A549 (cell line): ENCODE measurements around the gene CEACAM16. TPM values are rescaled to one million over a fixed set of nuclear protein-coding genes. Genes with fewer than 3 reads are reported as not detected.
A peak's percentile ranks its signal among the peaks of the same experiment; 100 is the strongest.

Source experiments
- ATAC-seq, 2 experiments: fragments of 200-7000 bp in 1 of 2; fragments of >200 bp in 1 of 2; cut with Nextera tagmentation in 1 of 2; cut with Tn5 transposase in 1 of 2; 3 replicates each; pipeline versions ENCODE4 v1.8.0 to v1.9.1; 2018 to 2020; ENCODE audit warnings: mild to moderate bottlenecking in 1 of 2, moderate library complexity in 1 of 2
- CTCF ChIA-PET: fragments of 300-600 bp; sonication (Branson Sonifier 250); formaldehyde crosslinking; extraction: SDS; loops from one replicate; lab custom pipeline; 2021; ENCODE audit warnings: antibody characterized with exemption, inconsistent platforms; lab: Yijun Ruan, JAX
- POLR2A ChIA-PET: fragments of 350-600 bp; formaldehyde crosslinking; extraction: SDS; loops from one replicate; lab custom pipeline; 2021; ENCODE audit warnings: antibody characterized with exemption, inconsistent platforms; lab: Yijun Ruan, JAX
- DNase-seq, 2 experiments: peaks; one replicate each; pipeline versions ENCODE4 v3.0.0 to v3.0.0-alpha.2; 2011 to 2016; ENCODE audit warnings: low read depth in 1 of 2, low spot score in 1 of 2
- FAIRE-seq: peaks from 2 replicates; lab custom pipeline; 2011; peaks lifted over from hg19 to GRCh38; lab: Jason Lieb, UNC
- H3K27ac ChIP-seq, 2 experiments: fragments of >200 bp; sonication (Bioruptor Twin); formaldehyde crosslinking; 3 replicates each; pipeline ENCODE4 v1.5.1; 2016 to 2017
- H3K4me1 ChIP-seq: fragments of >200 bp; sonication (Bioruptor Twin); formaldehyde crosslinking; 3 replicates; pipeline ENCODE4 v1.6.1; 2016
- H3K4me2 ChIP-seq: fragments of >200 bp; sonication (Bioruptor Twin); formaldehyde crosslinking; 3 replicates; pipeline ENCODE4 v1.6.1; 2016
- H3K4me3 ChIP-seq: fragments of >200 bp; sonication (Bioruptor Twin); formaldehyde crosslinking; 3 replicates; pipeline ENCODE4 v1.5.1; 2016
- H3K9me3 ChIP-seq: fragments of >200 bp; sonication (Bioruptor Twin); formaldehyde crosslinking; 3 replicates; pipeline ENCODE4 v1.6.1; 2016
- BCL3 ChIP-seq: fragments of >200 bp; sonication (Bioruptor Twin); formaldehyde crosslinking; IDR thresholded peaks from 3 replicates; pipeline ENCODE4 v1.6.1; 2016
- CBX2 ChIP-seq: fragments of 200-600 bp; sonication (generic); IDR thresholded peaks from 2 replicates; pipeline ENCODE4 v1.6.1; 2016; ENCODE audit warnings: low read depth, mild to moderate bottlenecking, borderline replicate concordance
- CEBPB ChIP-seq, 2 experiments: fragments of >200 bp in 1 of 2; sonication (Bioruptor Twin) in 1 of 2; formaldehyde crosslinking in 1 of 2; IDR thresholded peaks; 2 replicates each; pipeline ENCODE4 v1.6.1; 2012 to 2016
- EP300 ChIP-seq, 2 experiments: fragments of >200 bp; sonication (Bioruptor Twin); formaldehyde crosslinking; IDR thresholded peaks; 2 replicates in 1 of 2; 3 replicates in 1 of 2; pipeline ENCODE4 v1.6.1; 2016 to 2017
- FOSL2 ChIP-seq, 2 experiments: fragments of 450-650 bp in 1 of 2; fragments of >200 bp in 1 of 2; sonication (Bioruptor Twin) in 1 of 2; formaldehyde crosslinking; IDR thresholded peaks; 2 replicates each; pipeline versions ENCODE4 v1.5.0 to v1.6.1; 2016 to 2020; ENCODE audit warnings: mild to moderate bottlenecking in 1 of 2, moderate library complexity in 1 of 2
- GATA3 ChIP-seq: IDR thresholded peaks from 2 replicates; pipeline ENCODE4 v1.6.1; 2012; ENCODE audit warnings: borderline replicate concordance
- HMGXB4 ChIP-seq: fragments of 250-450 bp; sonication (Bioruptor Pico); IDR thresholded peaks from 2 replicates; pipeline ENCODE4 v1.5.0; 2021; ENCODE audit warnings: mild to moderate bottlenecking, moderate library complexity, borderline replicate concordance
- HOXA7 ChIP-seq: fragments of 250-450 bp; sonication (Bioruptor Pico); IDR thresholded peaks from 2 replicates; pipeline ENCODE4 v1.5.0; 2020; ENCODE audit warnings: mild to moderate bottlenecking, moderate library complexity
- JUN ChIP-seq, 2 experiments: fragments of >200 bp; sonication (Bioruptor Twin); formaldehyde crosslinking; IDR thresholded peaks; 2 replicates in 1 of 2; 3 replicates in 1 of 2; pipeline ENCODE4 v1.6.1; 2016 to 2017
- JUNB ChIP-seq: fragments of >200 bp; sonication (Bioruptor Twin); formaldehyde crosslinking; IDR thresholded peaks from 2 replicates; pipeline ENCODE4 v1.6.1; 2016
- MAZ ChIP-seq: fragments of 150-350 bp; IDR thresholded peaks from 2 replicates; pipeline ENCODE4 v1.6.1; 2014; ENCODE audit warnings: antibody characterized with exemption, low read depth, low read length, borderline replicate concordance
- MYC ChIP-seq: IDR thresholded peaks from 2 replicates; pipeline ENCODE4 v1.6.1; 2012; ENCODE audit warnings: mild to moderate bottlenecking, inconsistent platforms, low read length, improper control_type of control experiment, borderline replicate concordance
- POLR2A ChIP-seq: IDR thresholded peaks from 2 replicates; pipeline ENCODE4 v1.6.1; 2012; ENCODE audit warnings: mild to moderate bottlenecking, low read length
- RAD21 ChIP-seq, 2 experiments: fragments of >200 bp in 1 of 2; sonication (Bioruptor Twin) in 1 of 2; formaldehyde crosslinking in 1 of 2; IDR thresholded peaks in 1 of 2; conservative IDR thresholded peaks in 1 of 2; 2 replicates in 1 of 2; 3 replicates in 1 of 2; pipeline ENCODE4 v1.6.1; 2012 to 2018; ENCODE audit warnings: inconsistent platforms in 1 of 2
- RFX5 ChIP-seq: fragments of 450-650 bp; IDR thresholded peaks from 2 replicates; pipeline ENCODE4 v1.7.1; 2014; ENCODE audit warnings: antibody characterized with exemption, mild to moderate bottlenecking, moderate library complexity
- RNF2 ChIP-seq: fragments of 200-600 bp; sonication (generic); IDR thresholded peaks from 2 replicates; pipeline ENCODE4 v1.6.1; 2016; ENCODE audit warnings: low read depth, mild to moderate bottlenecking, antibody characterized with exemption, moderate library complexity, borderline replicate concordance
- SMC3 ChIP-seq: fragments of >200 bp; sonication (Bioruptor Twin); formaldehyde crosslinking; IDR thresholded peaks from 3 replicates; pipeline ENCODE4 v1.6.1; 2018; ENCODE audit warnings: inconsistent platforms
- WGBS: methylation state at CpG from one replicate; pipeline ENCODE4 v1.1.6; 2017; ENCODE audit errors: missing lambda C conversion rate; 5-methylcytosine and 5-hydroxymethylcytosine counted together
- polyA plus RNA-seq, 4 experiments: library from polyadenylated mRNA; depleted of rRNA in 3 of 4; stranded (reverse); fragments of >200 nt; fragmentation: RNase III in 1 of 4; extraction: RNeasy Plus Mini Kit Qiagen cat#74134 plus additional on column Dnase treatment in 1 of 4; gene quantifications; 2 replicates in 3 of 4; 3 replicates in 1 of 4; pipeline ENCODE4 v1.2.3, GENCODE V29; 2011 to 2017

The CEACAM16 gene
- polyA plus RNA-seq, 2 of the 4 experiments (the other 2 are of a cell fraction): not detected

GRCh38 chr19:44748426-44749254 lies 49.7 kb downstream of the CEACAM16 start, which contains the start of gene BCL3:
Gene BCL3 (plus strand): TSS chr19:44748708. CDS start chr19:44748791, 83 bp downstream.
- TF ChIP-seq MAZ: peak; percentile 94
- TF ChIP-seq HMGXB4 (CRISPR knock-in tag): no peak
- peak; percentile 100 for TF ChIP-seq BCL3
- peak; percentile 74 to 87; a peak in 3 of 5 replicates for TF ChIP-seq EP300 (IDR thresholded peaks at IDR 0.05)
- peak in 1 of 2 experiments; percentile 48; a peak in 3 of 5 replicates for TF ChIP-seq RAD21 (conservative IDR thresholded peaks at IDR 0.05 in 1 of 2, IDR thresholded peaks at IDR 0.05 in 1 of 2)
- no peak for TF ChIP-seq FOSL2 (IDR thresholded peaks at IDR 0.05)
- 0 out of 2 replicates have a peak, but pooled peaks have one; percentile 8 for TF ChIP-seq FOSL2 (CRISPR knock-in tag; IDR thresholded peaks at IDR 0.05)
- peak; percentile 64 for TF ChIP-seq GATA3
- TF ChIP-seq JUN (IDR thresholded peaks at IDR 0.05): peak; percentile 78 to 93; a peak in 4 of 5 replicates
- TF ChIP-seq MYC: no peak
- no peak for TF ChIP-seq RFX5
- TF ChIP-seq POLR2A: peak; percentile 70
- peak; percentile 39 for TF ChIP-seq JUNB
- peak; percentile 52; the same call in 2 of the 3 replicates for TF ChIP-seq SMC3
- peaks cover 73% of the 10 kb centered on the region for H3K4me1 ChIP-seq
- WGBS: 0% methylated on average over 10 of the region's 88 CpGs
- peak within 1 kb of the TSS; percentile 92 for H3K4me2 ChIP-seq
- no peak for FAIRE-seq
- peak within 1 kb of the TSS; percentile 95 for H3K4me3 ChIP-seq
- CTCF ChIA-PET: interaction anchor here (0.9 to 48.5 kb wide), 6 partner anchors 11 to 96 kb away, joined by 3 to 1899 read pairs (median 10); no protein-coding TSS in a partner anchor
- POLR2A ChIA-PET: interaction anchor here (0.7 to 1.5 kb wide), 6 partner anchors 8 to 290 kb away, joined by 3 to 11 read pairs (median 4); partner anchors contain the start of gene CLASRP
- DNase-seq: peak in 1 of 2 experiments; percentile 89
- ATAC-seq: peak; percentile 15 to 24
- H3K27ac ChIP-seq: peak within 1 kb of the TSS; percentile 92 to 99
- H3K9me3 ChIP-seq: no peaks in the 10 kb centered on the region

- peak overlapping the region; percentile 92 to 99 for H3K27ac ChIP-seq
- H3K4me2 ChIP-seq: peak overlapping the region; percentile 92
- POLR2A ChIA-PET: interaction anchor here (1.1 to 1.5 kb wide), 5 partner anchors 9 to 289 kb away, joined by 3 to 11 read pairs (median 4); partner anchors contain the start of gene CLASRP
- FAIRE-seq (no peak), DNase-seq (no peak), ATAC-seq (no peak)
- TF ChIP-seq RNF2 (no peak), HOXA7 (CRISPR knock-in tag) (peak; percentile 74; the same call in 1 of the 2 replicates), CBX2 (no peak), RFX5 (no peak), CEBPB (IDR thresholded peaks at IDR 0.05) (0 out of 4 replicates have a peak, but pooled peaks of 1 of the 2 experiments have one; percentile 6)
- H3K4me1 ChIP-seq: peaks cover 73% of the 10 kb centered on the region
- H3K4me3 ChIP-seq: peak overlapping the region; percentile 95
- 28% methylated on average over 1 of the region's 1 CpG for WGBS
- CTCF ChIA-PET: interaction anchor here (0.9 to 48.5 kb wide), 8 partner anchors 10 to 154 kb away, joined by 3 to 1899 read pairs (median 6); no protein-coding TSS in a partner anchor
- H3K9me3 ChIP-seq: no peaks in the 10 kb centered on the region
Observed at GRCh38 chr19:44749292-44749691, 50.3 kb downstream of the CEACAM16 start.
